GM19035 (cell line): ENCODE results near the gene SLC28A3.

Experiments
- ATAC-seq: cut with Tn5 transposase; IDR thresholded peaks from one replicate; pipeline ENCODE4 v1.9.1; 2021; ENCODE audit not compliant: unreplicated experiment

SLC28A3 gene

DNA sequence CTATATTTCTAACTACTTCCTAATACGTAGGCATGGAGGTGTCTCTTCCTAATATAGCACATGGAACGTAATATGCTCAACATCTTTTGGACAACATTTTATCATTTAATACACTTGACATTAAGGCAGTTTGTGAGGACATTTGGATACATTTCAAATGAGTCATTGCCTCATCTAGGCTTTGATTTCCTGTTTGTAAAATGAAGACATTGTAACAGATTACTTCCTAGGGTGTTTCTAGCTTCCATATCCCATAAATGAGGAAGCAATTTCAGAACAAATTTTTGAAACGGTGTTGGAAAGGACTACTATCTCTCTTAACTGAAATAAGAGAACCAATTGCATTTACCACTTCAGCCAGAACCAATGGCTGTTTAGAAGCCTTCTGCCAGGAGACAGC, 38.7 kb downstream of the SLC28A3 start:
- no peak for ATAC-seq

DNA sequence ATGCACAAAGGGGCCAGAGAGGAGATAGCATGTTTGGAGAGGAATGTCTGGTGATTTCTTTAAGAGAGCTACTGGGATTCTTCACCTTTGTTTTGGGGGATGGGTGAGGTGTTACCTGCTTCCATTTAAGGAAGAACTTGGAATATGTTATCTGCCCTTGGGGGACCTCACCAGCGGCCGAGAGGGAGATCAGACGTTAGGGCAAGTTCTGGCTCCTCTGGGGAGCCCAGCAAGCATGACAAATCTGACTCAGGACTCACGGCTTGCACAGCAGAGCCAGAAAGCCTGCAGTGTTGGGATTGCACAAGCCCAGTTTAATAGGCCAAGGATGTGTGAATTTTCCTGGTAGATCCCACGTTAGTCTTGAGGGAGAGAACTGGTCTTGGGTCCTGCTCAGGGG, 40.3 kb downstream of the SLC28A3 start:
- no peak for ATAC-seq

DNA sequence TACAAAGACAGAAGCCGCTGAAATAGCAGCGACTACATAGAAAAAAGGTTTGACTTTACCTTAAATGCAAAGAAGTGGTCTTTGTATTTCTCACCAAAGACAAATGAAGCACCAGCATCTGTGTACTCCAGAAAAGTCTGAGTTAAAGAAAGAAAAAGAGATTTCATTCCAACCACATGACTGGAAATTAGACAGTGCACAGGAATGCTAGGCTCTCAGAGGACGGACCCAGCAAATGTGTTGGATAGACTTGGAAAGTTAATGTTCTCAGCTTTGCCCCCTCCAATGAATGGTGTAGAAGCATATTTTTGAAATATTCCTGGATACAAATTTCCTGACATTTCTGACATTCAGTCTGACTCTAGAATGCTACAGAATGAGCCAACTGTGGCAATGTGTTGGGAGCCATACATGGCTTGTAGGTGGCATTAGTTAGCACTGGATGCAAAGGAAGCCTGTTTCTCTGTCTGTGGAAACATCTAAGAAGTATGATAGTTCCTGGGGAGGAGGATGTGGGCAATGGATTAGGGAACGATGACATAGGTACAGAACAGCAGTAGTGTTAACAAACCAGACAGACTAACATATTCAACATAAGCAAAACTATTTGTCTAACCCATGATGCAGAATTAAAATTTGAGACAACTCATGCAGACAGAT, 43.3 kb downstream of the SLC28A3 start:
- no peak for ATAC-seq

DNA sequence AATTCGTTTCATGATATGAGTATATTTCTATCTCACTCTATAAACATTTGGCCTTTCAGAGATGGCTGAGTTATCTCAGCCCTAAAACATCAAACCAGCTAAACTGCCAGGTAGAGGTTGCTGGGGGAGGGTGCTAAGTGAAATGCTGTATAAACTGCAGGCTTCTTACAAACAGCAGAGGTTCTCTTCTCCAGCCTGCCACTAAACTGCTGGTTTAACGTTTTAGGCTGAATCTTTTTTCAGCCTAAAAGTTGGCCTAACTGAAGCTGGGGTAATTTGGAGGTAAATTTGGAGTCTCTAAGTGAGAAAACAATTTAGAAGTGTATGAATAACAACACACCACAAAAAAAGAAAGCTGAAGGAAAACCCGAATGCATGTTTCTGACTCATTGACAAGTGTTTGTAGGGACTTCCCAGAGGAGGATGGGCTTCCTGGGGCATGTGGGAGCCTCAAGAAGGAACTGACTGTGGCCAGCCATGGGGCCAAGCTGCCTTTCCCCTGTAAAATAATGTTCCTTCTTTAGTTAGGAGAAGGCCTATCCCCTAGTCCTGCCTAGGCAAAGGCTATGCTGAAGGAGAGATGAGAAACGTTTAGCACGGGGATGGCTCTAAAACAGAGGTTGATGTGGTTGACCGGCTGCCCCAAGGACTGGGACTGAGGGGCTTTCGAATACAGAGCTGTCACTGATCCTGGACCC, 44.3 kb downstream of the SLC28A3 start:
- peak; percentile 64 for ATAC-seq

DNA sequence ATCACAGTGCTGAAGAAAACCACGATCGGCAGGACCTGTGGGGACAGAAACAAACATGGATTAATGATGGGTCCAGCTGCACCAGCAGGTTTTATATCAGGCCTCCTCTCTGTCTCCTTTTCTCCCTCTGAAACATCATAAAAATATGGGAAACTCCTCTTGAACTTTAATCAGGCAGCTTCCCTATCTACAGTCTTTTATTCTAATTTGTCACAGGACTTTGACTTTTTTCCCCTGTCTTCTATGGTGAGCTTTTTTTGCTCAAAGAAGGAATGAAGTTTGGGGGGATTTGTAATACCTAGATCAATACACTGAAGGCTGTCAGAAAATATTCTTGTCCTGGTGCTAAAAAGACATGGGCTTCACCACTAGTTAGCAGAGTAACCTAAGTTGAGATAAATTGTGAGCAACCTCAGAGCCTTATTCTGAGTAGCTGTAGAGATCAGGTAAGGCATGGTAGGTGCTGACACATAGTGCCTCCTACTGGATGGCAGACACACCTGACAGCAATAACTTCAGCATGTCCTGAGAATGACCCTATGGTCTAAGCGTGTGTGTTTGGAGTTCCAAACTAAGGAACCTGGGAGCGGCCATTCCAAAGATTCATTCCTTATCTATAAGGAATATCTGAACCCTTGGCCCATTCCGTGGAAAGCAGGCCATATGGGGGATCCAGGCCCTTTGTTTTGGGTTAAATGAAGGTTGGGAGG, 46.2 kb downstream of the SLC28A3 start:
- ATAC-seq = no peak

DNA sequence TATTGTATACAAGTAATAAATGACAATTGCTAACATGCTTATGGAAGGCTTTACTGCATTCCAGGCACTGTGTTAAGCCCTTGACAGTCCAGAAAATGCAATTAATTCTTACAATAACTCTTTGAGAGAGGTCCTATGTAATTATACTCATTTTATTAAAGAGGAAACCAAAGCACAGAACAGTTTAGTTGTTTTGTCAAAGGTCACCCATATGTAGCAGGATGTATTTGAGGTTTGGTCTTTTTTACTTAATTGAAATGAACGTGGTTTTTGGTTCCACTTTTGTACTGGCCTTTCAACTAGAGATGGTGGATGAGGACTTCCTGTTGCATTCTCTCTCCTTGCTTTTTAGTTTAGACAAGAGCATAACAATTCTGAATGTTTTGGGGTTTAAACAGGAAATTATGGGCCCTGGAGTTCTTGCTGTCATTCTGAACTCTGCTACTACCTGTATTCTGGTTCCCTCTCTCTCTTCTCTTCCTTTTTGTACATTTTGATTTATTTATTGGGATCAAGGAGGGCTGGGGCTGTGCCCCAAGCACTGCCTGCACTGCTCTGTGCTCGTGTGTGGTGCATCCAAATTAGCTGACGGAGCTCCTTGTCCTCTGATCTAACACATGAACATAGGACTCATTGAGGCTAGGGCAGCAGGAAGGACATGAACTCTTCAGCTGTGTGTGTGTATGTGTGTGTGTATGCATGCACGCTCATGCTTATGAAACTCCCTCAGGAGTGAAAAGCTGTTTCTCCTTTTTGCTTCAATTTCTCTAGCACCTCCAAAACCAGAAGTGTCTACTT, 47.4 kb downstream of the SLC28A3 start:
- peak; percentile 58 for ATAC-seq

DNA sequence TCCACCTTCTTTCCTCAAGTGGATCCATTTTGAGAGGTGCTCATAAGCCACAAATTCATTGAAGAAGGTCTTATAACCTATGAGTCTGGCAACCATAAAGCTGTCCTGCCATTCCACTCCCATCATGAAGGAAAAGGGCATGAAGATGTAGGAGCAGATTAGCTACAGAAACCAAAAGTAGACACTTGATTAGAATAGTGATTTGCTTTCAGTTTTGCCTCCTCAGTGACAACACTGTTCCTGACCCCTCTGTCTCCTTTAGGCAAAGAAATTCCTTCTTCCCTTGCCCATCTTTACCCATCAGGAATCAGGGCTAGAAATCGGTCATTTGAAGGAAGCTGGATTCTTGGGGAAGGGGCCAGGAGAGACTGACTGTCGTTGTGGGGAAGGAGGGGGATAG, 55.2 kb downstream of the SLC28A3 start:
- ATAC-seq = no peak

DNA sequence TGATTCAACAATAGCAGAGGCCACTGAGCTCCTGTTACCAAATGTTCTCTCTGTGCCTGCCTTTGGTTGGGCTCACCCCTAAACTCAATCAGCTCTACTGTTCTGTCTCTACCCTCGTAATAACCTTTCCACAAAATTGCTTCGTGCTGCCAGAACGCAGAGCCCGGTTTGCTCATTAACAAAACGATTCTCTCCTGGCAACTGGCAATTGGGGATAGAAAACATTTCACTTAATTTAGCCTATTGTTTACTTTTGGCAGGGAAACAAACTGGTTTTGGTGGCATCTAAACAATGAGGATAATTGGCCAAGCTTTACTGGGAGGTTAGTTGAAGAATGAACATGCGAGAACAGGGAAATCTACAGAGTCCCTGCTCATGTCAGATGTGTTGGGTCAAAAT, 56.6 kb downstream of the SLC28A3 start:
- ATAC-seq = no peak

DNA sequence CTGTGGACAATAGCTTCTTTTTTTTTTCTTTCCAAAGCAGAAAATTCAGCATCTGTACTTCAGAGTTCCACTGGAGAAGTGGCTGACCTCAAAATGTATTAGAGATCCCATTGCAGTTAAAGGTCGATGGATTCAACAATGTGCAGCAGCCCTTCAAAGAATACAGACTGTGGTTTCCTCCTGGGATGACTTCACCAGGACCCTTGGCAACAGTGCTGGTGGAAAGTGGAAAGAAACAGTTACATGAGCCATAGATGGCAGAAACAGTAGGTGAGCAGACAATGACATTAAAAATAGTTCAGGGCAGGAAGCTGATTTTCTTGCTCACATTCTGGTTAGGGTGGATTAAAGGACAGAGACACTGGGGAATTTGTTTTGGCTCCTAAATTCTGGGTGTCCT, 62.4 kb downstream of the SLC28A3 start:
- ATAC-seq = no peak

DNA sequence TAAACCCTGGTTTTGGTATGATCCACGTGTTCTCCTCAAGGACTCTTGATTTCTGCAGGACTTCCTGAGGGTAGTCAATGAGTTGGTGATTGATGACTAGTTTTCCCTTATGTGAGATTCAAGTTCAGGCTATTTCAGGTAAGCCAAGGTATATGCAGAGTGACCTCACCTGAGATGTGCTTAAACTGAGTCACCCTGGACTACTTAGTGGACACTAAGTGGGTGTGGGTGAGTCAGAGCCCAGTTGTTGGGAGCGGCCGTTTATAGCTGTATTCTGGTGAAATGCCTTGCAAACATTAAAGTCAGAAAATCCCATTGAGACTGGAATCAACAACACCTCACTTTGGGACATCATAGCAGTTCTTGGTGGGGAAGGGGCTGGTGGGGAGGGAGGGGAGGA, 62.9 kb downstream of the SLC28A3 start:
- ATAC-seq = no peak

DNA sequence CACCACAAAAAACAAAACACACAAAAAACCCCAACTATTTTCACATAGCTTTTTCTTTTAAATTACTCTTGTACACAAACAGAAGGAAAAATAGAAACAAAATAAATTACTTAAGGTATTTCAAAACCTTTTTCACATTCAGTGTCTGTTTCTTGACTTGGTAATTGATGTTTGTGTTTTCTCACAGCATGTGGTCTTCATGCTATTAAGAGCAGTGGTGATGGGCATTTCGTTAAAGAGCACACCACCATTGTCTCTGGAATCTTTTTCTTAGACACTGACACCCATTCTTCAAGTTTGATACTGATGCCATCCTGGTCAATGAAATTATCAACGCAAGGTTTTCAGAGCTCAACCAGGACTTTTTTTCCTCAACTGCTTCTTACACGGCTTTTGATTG, 63.8 kb downstream of the SLC28A3 start:
- ATAC-seq = no peak

DNA sequence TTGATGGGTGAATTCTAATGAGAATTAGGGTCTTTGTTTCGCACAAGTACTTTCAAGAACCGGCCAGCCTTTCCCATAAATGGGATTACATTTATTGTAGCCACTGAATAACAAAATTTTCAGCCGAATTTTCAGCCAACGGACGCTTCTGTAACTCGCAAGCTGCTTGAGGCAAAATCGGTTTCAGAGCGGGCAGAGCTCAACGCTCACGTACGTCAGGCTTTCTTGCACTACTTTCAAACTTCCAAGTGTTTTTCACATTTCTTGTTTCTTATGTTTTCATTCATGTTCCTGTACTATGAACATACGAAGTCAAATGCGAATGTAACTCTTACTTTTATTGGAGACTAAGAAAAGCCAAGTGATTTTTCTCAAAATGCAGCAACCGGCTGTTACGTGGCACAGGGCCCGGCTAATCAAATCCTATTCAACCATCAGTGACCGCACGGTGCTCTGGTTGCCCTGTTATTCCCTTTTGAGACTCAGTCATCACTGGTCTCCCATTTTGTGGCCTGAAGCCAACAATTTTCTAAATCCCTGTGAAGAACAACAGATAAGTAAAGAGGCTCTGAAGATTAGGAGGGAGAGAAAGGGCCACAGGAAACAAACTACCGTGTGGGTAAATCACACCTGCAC, 68.5 kb downstream of the SLC28A3 start:
- ATAC-seq = no peak

DNA sequence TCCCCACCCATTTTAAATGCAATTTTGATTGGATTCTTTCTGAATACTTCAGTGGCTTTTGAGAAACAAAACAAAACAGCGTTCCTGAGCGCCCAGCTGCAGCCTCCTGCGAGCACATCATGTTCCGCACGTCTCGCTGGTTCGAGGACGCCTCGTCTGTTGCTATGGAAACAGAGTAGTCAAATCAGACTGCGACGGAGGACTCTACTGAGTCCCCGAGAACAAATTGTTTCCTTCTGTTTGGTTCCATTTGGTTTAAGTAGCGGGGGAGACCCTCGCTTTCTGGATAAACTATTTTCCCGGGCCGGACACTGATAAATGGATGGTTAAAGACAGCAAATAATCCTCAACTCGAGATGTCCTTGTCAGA, 69.0 kb downstream of the SLC28A3 start:
- peak; percentile 98 for ATAC-seq

DNA sequence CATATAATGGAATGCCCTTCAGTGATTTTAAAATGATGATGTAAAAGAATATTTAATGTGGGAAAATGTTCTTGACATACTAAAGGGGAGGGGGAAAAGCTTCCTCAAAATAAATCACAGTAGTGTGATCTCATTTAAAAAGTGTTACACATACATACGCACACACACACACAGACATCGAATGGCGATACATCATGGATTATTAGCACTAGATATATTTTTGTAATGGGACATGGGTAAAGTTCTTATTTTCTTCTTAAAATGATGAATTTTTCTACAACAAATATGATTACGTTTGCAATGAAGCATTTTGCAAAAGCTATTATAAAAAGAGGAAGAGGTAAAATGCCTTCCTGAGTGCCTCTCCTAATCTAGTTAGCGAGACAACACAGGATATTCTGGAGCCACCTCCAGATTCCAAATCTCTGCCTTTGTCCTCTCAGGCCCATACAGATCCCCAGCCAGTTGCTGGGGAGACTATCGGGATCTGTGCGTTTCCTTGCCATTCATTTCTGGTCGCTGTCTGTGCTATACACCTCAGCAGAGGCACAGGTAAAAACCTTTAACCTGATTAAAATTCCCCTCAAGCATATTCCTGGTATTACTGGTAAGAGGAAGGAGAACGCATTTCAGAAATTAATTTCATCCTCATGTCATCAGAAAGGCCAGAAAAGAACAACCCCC, 69.6 kb downstream of the SLC28A3 start:
- ATAC-seq = peak; percentile 23

DNA sequence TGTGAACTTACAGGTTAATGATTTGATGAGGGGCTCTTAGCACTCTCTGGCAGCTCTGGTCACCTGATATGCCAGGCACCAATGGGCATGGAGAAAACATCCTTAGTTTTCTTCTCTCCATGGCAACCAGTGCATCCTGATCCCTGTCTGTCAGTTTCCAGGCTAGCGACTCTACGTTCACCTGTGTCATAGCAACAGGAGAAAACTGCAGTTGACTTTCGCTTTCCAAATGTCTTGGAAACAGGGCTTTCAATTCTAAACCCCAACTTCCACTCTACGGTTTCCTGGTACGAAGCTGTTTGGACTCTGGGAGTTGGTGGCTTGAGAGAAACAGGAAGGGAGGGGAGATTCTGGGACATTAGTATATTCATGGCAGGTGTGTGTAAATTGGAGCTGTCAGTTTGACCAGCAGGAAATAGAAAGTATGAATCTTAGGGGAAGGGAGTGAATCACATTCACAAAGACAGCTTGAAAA, 74.4 kb downstream of the SLC28A3 start:
- no peak for ATAC-seq

DNA sequence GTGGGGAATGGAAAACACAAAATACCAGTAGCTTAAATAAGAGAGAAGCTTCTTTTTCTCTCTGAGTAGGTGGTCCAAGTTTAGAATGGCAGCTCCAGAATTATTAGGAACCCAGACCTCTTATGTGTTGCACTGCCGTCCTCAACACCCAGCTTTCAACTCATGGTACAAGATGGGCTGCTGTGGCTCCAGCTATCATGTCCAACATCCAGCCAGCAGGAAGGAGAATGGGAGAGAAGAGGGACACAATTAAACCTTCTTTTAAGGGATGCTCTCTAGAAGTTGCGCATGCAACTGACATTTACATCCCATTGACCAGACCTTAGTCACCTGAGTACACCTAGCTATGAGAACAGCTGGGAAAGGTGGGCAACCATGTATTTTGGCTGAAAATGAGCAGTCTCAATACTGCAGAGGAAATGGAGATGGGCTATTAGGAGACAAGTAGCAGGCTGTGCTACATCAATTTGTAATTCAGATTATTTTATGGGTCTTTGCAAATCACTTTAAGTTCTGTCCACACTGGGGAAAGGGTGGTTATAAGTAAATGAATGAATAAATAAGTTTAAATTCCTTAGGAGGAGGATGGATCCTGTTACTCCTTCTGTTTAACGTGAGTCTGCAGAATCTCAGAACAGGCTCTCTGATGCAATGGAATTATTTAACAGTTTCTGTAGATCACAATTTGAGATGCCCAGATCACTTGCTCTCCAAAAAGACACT, 76.1 kb downstream of the SLC28A3 start:
- ATAC-seq = no peak

DNA sequence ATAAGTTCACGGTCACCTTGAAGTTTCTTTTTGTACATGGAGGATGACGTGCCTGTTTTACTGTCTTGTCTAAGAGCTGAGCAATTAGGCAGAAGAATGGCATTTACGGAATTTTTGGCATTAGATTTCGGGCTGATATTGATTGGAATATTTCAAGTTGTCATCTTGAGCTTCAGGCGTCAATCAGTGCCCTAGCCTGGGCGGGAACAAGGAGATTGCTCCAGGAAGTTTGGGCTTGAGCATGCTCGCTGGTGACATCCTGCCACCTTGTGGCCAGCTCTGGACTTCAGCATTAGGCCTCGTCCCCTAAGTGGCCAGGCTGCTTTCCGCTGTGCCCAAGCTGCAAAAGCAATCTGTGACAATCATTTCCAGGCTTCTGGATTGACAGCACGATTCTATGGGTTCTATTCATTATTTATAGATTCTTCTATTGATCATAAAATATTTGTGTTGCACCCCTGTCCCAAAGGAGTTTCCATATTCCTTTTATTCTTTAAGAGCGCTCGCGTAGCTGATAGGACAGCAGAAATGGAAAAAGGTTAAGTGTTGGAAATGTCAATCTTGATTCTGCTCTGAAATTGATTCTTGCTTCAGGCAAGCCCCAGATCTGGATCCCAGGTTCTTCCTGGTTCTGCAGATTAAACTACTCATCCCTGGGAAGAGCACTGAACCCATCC, 79.3 kb downstream of the SLC28A3 start:
- ATAC-seq = no peak

DNA sequence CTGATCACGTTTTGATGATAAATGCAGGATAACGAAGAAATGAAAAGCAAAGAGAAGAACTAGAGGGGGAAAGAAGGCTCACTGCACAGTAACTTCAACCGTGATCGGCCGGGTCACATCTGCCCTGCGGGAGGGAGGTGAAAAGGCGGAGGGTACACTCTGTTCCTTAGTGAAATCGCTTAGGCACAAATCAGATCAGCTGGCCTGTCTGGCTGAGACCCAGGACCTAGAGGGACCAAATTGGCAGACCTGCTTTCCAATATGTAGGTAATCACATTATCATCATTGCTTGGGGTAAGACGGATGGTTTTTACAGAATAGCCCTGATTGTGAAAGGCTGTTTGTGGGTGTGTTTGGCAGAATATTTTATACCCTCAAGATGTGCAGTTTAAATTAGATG, 82.2 kb downstream of the SLC28A3 start:
- no peak for ATAC-seq

DNA sequence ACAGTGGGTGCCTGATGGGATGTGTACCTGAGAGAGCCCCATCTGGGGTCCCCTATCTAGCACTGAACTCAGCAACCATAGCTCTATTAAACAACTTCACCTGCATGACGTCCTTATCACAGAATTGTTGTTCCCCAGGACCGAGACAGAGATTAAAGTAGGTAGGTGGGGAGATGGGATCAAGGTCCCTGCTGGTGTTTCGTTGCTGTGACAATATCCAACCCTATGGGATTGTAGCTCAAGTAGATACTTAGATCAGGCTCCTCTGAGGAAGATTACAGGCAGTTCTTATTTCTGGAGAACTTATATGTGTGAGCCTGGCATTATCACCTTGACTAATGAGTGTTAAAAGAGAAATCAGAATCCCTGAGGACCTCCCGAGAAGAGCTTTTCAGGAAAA, 84.9 kb downstream of the SLC28A3 start:
- ATAC-seq = no peak
